ENCODE results near the gene CHCHD10.
A peak's percentile ranks its signal among the peaks of the same experiment; 100 is the strongest.

The CHCHD10 gene

DNA sequence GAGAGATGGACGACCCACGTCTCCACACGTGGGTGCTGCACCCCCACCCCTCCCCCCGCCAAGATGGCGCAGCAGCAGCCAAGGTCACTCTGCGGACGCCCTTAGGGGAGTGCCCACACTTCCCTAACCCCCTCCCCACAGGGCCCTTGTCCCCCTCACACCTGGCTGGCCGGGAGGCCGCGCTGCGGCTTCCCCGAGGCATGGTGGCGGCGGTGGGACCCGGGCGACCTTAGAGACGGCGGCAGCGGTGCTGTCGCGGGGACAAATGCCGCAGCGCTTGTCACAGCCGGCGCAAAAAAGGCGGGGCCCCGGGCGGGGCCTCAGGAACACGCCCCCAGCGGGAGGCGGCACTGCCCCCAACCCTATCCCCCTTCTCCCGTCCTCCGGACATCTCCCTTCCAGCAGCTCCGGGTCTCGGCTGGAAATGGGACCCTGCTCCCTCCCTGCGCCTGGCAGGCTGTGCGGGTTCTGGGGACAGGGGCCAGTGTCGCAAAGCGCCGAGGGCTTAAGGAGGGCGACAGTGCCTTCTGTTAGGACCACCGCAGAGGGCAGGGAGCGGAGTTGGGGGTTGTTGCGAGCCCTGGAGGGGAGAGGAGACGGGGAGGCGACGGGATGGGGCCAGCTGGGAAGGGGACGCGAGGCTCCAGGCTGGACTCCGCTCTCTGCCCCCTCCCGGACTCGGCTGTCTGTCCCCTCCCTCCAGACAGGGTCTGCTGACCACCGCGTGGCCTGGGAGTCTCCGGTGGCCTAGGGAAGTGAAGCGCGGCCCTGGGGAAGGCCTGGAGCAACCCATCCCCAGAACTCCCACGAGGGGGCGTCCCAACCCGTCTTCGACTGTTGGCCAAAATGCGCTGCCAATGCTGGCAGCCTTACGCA, at the start of gene CHCHD10:
Gene CHCHD10 (minus strand): TSS at position 300 of the 876 bp plus-strand sequence. CDS start 98 bp downstream, at position 202.
- FAIRE-seq (peak; percentile 61), DNase-seq (ENCODE audit: extremely low spot score, insufficient read length, low read depth) (peak; percentile 68)

GRCh38 chr22:23817146-23817545, 49.4 kb upstream of the CHCHD10 start:
- no peak for FAIRE-seq

DNA sequence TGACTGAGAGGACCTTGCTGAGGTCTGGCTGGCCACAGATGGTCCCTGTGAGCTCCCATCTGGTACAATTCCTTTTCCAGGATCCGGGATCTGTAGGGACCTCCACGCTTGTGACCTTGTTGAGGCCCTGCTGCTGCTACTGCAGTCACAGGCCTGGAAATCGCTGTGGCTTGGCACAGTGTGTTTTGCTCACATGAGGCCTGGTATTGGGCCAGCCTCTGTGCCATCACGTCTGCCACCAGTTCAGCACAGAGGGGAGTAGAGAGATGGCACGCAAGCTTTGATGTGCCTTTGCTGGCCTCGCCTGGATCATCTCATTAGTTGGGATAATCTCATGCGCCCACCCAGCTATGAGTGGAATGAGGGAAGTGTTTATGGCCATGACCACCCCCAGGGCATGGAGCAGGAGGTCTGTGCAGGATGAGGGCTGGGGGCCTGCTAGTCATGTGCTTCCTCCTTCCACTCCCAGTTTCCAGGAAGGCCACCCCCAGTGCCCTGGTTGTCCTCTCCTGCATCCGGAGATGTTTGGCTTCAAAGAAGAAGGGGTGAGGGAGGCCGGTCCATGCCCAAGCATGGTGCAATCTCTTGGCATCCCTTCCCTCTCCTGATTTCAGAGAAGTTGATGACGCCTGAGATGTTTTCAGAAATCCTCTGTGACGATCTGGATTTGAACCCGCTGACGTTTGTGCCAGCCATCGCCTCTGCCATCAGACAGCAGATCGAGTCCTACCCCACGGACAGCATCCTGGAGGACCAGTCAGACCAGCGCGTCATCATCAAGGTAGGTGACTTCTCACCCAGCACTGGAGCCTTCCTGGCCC, 48.6 kb upstream of the CHCHD10 start:
- DNase-seq (ENCODE audit: extremely low spot score, insufficient read length, low read depth): no peak
- FAIRE-seq: no peak

More at GRCh38 chr22:23817146-23817545, 49.4 kb upstream of the CHCHD10 start:
- no peak for DNase-seq (ENCODE audit: extremely low spot score, insufficient read length, low read depth)

- DNase-seq (ENCODE audit: extremely low spot score, insufficient read length, low read depth): no peak
- FAIRE-seq: no peak
Observed at GRCh38 chr22:23815541-23816155, 47.9 kb upstream of the CHCHD10 start.

DNA sequence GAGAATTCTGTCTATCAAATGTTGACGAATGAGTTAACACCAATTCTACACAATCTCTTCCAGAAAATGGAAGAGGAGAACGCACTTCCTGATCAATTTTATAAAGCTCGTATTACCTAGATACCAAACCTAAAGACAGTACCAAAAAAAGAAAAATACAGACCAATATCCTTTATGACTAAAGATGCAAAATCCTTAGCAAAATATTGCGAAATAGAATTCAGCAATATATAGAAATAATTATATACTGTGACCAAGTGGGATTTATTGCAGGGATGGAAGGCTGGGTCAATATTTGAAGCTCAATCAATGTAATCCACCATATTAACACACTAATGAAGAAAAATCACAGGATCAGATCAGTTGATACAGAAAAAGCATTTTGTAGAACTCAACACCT, 44.6 kb upstream of the CHCHD10 start:
- FAIRE-seq (no peak), DNase-seq (ENCODE audit: extremely low spot score, insufficient read length, low read depth) (no peak)

- FAIRE-seq: no peak
- DNase-seq (ENCODE audit: extremely low spot score, insufficient read length, low read depth): no peak
Observed at GRCh38 chr22:23806837-23807236, 39.1 kb upstream of the CHCHD10 start.

GRCh38 chr22:23804781-23805291, 37.1 kb upstream of the CHCHD10 start:
- DNase-seq (ENCODE audit: extremely low spot score, insufficient read length, low read depth) (no peak), FAIRE-seq (no peak)

GRCh38 chr22:23803001-23803819, 35.4 kb upstream of the CHCHD10 start:
- FAIRE-seq: peak; percentile 63
- no peak for DNase-seq (ENCODE audit: extremely low spot score, insufficient read length, low read depth)

DNA sequence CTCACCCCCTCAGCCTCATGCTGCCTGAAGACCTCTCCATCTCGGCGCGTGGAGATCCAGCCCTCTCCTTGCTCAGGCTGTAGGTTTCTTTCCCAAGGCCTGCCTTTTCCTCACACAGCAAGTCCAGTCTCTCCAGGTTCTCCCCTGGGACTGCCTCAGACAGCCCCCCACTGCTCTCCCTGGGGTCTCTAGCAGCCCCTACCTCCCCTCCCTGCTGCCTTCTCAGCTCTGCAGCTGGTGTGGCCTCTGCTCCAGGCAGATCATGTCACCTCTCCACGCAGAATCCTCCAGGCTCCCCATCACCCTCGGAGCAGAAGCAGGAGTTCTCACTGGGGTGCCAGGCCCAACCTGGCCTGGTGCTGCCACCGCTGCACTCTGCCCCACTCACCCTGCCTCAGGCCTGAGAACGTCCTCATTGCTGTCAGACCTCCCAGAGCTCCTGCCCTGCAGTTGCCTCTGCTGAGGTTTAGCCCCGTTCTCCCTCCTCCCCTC, 34.2 kb upstream of the CHCHD10 start:
- no peak for DNase-seq (ENCODE audit: extremely low spot score, insufficient read length, low read depth)
- no peak for FAIRE-seq

DNA sequence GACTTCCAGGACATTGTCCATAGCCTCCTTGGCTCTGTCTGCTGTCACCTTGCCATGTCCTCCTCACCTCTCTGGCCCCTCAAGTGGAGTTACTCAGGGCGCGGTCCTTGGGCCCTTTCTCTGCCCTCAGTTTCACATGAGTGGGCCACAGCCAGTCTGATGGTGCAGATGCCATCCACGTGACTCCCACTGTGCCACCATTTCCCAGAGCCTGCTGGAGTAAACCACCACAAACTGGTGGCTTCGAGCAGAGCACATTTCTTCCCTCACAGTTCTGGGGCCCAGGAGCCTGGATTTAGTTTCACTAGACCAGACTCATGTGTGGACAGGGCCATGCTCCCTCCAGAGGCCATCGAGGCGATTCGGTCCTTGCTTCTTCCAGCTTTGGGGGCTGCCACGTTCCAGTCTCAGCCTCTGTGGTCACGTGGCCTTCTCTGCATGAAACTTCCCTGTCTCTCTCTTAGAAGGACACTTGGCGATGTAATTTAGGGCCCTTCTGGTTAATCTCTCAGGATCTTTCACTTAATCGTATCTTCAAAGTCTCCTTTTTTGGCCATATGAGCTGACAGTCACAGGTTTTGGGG, 33.6 kb upstream of the CHCHD10 start:
- DNase-seq (ENCODE audit: extremely low spot score, insufficient read length, low read depth) (no peak), FAIRE-seq (no peak)

DNA sequence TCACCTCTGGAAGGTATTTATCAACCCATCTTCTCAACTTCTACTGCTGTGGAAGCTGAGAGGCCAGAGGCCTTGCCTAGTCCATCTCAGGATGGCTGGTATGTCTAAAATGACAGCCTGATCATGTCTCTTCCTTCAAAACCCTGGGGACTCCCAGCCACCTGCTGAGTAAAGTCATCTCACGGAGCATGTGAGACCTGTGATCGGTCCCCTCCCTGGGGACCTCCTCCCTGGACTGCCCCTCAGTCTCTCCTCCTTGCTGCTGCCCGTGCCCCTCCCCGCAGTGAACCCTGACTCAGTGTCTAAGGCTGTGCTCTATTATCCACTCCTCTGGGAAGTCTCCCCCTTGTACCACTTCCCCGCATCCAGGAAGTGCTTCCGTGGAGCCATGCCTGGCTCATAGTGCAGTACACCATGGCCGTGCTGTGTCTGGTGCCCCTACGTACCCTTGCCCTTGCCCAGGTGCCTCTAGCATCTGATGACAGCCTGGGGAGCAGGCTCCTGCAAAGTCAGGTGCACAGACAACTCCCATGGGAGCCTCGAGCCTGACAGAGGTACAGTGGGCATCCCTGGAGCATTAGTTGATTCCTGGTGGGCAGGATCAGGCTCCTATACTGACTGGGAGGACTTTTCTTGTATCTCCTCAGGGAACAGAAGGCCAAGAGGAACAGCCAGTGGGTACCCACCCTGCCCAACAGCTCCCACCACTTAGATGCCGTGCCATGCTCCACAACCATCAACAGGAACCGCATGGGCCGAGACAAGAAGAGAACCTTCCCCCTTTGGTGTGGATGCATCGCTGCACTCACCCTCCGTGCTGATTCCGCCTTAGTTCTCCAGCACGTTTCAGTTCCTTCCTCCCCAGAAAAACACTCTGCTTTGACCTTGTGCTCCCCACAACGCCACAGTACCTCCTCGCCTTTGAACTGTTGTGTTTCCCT, 32.8 kb upstream of the CHCHD10 start:
- FAIRE-seq (peak; percentile 97), DNase-seq (ENCODE audit: extremely low spot score, insufficient read length, low read depth) (peak; percentile 61)

DNA sequence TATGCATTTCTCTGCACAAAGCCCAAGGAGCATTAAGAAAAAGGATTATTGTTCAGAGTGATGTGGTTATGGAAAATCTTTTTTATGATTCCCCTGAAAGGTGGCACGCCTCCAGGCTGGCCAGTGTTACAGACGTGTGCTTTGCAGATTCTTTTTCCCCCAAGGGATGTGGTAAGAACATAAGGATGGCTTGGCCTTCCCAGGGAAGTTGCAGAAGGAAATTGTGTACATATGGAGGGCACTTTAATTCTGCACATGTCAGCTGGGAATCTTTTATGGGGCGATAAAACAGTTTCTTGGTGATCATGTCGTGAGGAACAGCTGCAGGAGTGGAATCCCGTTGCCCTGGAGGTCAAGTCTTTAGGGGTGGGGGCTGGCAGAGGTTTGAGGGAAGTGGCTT, 28.7 kb upstream of the CHCHD10 start:
- DNase-seq (ENCODE audit: extremely low spot score, insufficient read length, low read depth) (no peak), FAIRE-seq (no peak)

DNA sequence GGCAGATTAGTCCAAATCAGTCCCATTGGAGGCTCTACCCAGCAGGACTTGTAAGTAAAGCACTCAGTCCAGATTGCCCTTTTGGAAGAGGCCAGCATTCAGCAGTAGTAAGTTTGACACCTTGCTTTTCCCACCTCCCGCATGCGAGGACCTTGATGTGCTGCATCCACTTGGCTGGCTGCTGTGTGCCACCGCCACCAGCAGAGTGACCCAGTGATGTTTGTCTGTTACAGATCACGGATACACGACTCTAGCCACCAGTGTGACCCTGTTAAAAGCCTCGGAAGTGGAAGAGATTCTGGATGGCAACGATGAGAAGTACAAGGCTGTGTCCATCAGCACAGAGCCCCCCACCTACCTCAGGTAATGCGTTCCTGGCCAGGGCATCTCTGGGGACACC, 25.6 kb upstream of the CHCHD10 start:
- no peak for DNase-seq (ENCODE audit: extremely low spot score, insufficient read length, low read depth)
- no peak for FAIRE-seq

DNA sequence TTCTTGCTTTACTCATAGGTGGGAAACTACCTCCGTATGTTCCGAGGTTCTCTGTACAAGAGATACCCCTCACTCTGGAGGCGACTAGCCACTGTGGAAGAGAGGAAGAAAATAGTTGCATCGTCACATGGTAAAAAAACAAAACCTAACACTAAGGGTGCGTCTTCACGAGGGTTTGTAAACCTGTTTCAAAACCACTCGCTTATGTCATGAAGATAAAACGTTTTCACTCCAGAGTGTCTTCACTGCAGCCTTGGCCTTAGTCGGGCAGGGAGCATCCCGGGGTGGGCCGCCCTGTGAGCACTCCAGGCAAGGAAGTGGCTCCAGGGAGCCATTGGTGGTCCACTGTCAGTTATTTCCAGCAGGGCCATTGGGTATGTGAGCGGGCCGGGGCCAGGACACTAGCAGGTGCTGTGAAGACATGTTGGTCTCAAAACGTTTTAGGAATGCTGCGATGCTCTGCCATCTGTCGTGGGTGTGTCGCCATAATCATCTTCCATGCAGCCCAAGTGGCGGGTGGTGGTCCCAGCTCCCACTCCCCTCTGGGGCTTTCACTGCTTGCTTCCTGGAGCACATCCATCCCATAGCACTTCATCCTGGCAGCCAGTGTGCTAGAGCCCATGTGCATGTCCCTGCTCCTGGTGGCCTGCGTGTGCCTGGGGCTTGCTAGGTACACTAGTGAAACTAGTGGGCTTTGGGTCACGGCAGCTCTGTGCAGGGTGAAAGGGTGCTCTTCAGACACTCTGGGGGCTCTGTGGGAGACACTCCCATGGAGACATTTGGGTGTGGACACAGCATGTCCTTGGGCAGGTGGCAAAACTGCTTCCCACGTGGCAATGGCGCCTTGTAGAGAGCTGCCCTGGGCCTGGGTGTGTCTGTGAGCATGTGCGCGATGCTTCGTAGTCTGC, 24.2 kb upstream of the CHCHD10 start:
- DNase-seq (ENCODE audit: extremely low spot score, insufficient read length, low read depth): no peak
- no peak for FAIRE-seq

DNA sequence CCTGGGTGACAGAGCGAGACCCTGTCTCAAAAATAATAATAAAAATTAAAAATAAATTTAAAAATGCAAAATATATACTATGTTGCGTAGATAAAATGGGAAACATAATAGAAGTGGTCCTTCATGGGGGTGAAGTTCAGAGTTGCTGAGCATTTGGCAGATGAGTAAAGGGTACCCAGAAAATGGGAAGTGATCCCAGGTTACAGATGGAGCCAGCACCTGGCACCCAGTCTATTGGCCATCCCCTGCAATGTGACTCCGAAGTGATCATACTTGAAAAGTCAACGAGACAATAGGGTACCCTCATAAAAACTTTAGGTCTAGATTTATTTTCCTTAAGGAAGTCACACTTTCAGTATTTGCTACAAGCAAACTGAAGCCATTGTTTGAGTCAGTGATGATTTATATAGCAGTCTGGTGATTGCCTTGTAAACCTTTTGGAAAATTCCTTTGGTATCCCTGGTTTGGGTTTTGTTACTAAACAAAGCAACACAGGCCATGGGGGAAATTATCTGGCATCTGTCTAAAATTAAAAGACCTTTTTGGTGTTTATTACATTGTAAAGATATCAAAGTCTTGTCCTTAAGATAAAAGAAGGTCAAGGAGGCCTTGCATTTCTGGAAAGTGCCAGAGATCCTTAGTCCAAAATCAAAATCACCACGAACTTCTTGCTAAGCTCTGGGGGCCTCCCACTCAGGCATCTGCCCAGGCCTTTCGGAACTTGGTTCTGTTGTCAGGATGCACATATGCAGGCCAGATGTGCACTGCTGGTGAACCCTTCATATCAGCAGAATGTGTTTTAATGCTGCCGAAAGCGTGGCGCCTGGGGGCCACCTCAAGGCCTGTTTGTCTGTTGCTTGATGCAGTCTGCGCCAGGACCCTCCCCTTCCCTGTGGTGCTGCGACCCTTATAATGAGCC, 23.3 kb upstream of the CHCHD10 start:
- no peak for DNase-seq (ENCODE audit: extremely low spot score, insufficient read length, low read depth)
- no peak for FAIRE-seq

GRCh38 chr22:23789638-23790037, 21.9 kb upstream of the CHCHD10 start:
- no peak for FAIRE-seq

More at GRCh38 chr22:23789638-23790037, 21.9 kb upstream of the CHCHD10 start:
- DNase-seq (ENCODE audit: extremely low spot score, insufficient read length, low read depth): no peak
